ENCODE measurements around the gene MIDN.

The MIDN gene

DNA sequence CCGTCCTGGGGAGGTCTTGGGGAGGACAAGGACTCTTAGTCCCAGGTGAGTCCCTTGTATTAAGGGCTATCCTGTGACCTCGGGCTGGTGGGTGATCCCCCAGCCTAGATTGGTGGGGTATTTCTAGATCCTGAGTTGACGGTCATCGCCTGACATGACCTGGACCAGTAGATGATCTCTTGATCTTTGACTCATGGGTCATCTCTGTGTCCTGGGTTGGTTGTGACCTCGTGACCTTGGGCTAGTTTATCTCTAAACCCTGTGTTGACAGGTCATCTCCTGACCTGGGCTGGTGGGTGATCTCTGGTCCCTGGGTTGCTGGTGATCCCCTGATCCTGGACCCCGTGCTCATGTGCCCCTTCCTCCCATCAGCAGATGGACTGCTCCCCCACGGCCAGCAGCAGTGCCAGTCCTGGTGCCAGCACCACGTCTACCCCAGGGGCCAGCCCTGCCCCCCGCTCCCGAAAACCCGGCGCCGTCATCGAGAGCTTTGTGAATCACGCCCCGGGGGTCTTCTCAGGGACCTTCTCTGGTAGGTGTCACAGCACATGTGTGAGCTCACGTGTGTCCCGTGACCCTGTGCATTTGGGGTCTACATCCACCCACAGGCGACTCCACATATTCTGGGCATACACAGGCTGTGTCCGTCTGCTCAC is 6.3 kb downstream of the MIDN start:
- Histone ChIP-seq H3K36me3 (peaks cover 96% of the 10 kb centered on the region), H3K4me1 (ENCODE audit: control insufficient read depth in 1 of 2, insufficient read depth in 1 of 2, low read depth in 1 of 2, low read length in 1 of 2) (peaks cover 62 to 65% of the 10 kb centered on the region in 2 experiments), H3K9me3 (peaks cover 14% of the 10 kb centered on the region), H3K27ac (peak overlapping the region; percentile 100), H3K27me3 (no peaks in the 10 kb centered on the region), H3K4me3 (ENCODE audit: low read depth in 1 of 2, low read length in 1 of 2) (peak overlapping the region; percentile 75 to 98)
- TF ChIP-seq, protein P1, sequence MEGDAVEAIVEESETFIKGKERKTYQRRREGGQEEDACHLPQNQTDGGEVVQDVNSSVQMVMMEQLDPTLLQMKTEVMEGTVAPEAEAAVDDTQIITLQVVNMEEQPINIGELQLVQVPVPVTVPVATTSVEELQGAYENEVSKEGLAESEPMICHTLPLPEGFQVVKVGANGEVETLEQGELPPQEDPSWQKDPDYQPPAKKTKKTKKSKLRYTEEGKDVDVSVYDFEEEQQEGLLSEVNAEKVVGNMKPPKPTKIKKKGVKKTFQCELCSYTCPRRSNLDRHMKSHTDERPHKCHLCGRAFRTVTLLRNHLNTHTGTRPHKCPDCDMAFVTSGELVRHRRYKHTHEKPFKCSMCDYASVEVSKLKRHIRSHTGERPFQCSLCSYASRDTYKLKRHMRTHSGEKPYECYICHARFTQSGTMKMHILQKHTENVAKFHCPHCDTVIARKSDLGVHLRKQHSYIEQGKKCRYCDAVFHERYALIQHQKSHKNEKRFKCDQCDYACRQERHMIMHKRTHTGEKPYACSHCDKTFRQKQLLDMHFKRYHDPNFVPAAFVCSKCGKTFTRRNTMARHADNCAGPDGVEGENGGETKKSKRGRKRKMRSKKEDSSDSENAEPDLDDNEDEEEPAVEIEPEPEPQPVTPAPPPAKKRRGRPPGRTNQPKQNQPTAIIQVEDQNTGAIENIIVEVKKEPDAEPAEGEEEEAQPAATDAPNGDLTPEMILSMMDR (IDR thresholded peaks at IDR 0.05), result no peak

DNA sequence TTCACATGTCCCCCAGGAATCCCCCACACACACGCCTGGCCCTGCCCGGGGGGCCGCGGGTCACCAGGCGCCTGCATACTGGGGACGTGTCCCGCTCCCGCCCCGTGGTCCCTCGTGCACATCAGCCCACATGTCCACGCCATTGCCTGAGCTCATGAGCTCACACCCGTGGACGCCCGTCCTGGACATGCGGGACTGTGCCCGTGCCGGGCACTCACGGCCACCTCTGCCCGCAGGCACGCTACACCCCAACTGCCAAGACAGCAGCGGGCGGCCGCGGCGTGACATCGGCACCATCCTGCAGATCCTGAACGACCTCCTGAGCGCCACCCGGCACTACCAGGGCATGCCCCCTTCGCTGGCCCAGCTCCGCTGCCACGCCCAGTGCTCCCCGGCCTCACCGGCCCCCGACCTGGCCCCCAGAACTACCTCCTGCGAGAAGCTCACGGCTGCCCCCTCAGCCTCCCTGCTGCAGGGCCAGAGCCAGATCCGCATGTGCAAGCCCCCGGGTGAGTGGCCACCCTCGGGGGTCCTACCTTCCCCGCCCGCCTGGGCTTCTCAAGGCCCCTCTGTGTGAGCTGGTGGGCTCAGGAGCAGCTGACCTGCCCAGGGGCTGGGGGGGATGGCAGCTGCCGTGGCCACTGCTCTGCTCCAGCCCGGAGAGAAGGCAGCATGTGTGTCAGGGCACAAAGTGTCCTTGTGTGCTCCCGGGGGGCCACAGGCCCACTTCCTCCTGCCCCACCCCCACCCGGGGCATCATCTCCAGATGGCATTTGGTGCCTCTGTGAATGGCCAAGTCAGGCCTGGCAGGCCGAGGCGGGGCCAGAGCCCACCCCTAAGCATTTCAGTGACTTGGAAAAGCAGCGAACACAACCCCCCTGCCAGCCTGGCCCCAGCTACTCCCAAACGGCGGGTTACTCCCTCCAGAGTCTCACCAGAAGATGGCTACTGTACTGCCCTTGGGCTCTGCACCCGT is 7.1 kb downstream of the MIDN start:
- TF ChIP-seq, protein P1 (IDR thresholded peaks at IDR 0.05), result no peak
- Histone ChIP-seq H3K9me3 (peaks cover 14% of the 10 kb centered on the region), H3K27ac (peak overlapping the region; percentile 100), H3K4me3 (ENCODE audit: low read depth in 1 of 2, low read length in 1 of 2) (peak overlapping the region; percentile 20 to 98), H3K27me3 (no peaks in the 10 kb centered on the region), H3K4me1 (ENCODE audit: control insufficient read depth in 1 of 2, insufficient read depth in 1 of 2, low read depth in 1 of 2, low read length in 1 of 2) (peaks cover 71 to 73% of the 10 kb centered on the region in 2 experiments), H3K36me3 (peaks cover 89% of the 10 kb centered on the region)

DNA sequence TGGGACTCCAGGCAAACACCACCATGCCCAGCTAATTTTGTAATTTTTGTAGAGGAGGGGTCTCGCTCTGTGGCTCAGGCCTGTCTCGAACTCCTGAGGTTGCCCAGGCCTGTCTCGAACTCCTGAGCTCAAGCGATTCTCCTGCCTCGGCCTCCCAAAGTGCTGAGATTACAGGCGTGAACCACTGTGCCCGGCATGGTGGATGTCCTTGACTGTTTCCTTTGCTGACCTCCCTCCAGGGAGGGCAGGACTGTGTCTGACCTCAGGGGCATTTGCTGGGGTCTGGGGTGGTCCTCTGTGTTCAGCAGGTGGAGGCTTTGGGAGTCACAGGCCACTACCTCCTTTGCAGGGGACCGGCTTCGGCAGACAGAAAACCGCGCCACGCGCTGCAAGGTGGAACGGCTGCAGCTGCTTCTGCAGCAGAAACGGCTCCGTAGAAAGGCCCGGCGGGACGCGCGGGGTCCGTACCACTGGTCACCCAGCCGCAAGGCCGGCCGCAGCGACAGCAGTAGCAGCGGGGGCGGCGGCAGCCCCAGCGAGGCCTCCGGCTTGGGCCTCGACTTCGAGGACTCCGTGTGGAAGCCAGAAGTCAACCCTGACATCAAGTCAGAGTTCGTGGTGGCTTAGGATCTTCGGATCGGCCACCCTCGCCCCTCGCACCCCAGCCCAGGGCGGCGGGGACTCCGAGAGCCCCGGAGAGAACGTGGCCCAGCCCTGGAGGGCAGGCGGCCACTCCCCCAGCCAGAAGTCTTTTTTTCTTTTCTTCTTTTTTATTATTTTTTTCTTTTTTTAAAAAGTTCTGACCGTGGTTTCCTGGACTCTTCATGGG is 8.5 kb downstream of the MIDN start:
- H3K27me3 ChIP-seq, result no peaks in the 10 kb centered on the region
- H3K27ac ChIP-seq, result peak overlapping the region; percentile 100
- H3K4me1 ChIP-seq (ENCODE audit: control insufficient read depth in 1 of 2, insufficient read depth in 1 of 2, low read depth in 1 of 2, low read length in 1 of 2), result peaks cover 79 to 80% of the 10 kb centered on the region in 2 experiments
- H3K36me3 ChIP-seq, result peaks cover 76% of the 10 kb centered on the region
- H3K4me3 ChIP-seq (ENCODE audit: low read depth in 1 of 2, low read length in 1 of 2), result peak overlapping the region; percentile 71 to 72
- TF ChIP-seq, protein P1 (IDR thresholded peaks at IDR 0.05), result no peak
- peaks cover 14% of the 10 kb centered on the region for H3K9me3 ChIP-seq

DNA sequence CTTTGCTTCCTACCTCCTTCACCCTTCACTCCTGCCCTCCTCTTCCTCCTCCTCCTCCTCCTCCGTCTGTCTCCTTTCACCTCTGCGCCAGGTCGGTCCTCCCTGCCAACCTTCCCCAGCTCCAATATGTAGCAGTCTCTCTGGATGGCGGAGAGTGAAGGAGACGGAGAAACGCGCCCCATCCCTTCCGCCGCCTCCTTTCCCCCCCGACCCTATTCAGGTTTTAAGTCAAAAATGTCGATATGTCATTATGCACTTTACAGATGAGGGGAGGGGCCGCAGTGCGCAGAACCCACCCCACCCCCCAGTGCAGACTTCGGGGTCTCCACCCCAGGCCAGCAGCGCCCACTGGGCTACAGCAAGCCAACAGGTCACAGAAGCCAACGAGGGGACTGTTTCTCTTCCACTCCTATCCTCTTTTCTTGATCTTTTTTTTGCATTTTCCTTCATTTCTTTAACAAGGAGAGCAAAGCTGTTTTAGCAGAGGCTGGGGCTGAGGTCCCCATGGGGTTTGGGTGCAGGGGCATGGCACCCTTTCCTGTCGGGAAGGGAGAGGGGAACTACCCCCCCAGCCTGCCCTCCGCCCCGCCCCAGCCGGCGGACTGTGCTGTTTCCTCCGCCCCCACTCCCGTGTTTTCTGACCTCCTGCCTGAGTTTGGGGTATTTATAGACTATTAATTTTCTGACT is 9.2 kb downstream of the MIDN start:
- Histone ChIP-seq H3K4me3 (ENCODE audit: low read depth in 1 of 2, low read length in 1 of 2) (peak overlapping the region; percentile 71 to 72), H3K9me3 (peaks cover 14% of the 10 kb centered on the region), H3K4me1 (ENCODE audit: control insufficient read depth in 1 of 2, insufficient read depth in 1 of 2, low read depth in 1 of 2, low read length in 1 of 2) (peaks cover 87% of the 10 kb centered on the region in 2 experiments), H3K27ac (peak overlapping the region; percentile 100), H3K36me3 (peaks cover 71% of the 10 kb centered on the region), H3K27me3 (no peaks in the 10 kb centered on the region)
- TF ChIP-seq, protein P1 (IDR thresholded peaks at IDR 0.05), result no peak

DNA sequence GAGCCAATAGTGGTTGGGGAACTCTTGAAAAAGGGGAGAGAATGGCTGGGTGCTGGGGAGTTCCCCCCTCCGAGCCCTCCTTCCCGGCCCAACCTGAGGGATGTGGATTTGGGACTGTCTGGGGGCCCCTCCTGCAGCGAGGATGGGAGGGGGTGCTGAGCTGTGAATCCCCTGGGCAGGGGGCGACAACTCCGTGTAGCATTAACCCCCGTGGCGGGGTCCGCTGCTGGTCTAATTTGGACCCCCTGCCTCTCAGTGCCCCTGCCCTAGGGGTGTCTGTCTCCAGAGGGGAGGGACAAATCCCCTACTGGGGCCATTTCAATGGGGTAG is 9.7 kb downstream of the MIDN start:
- H3K36me3 ChIP-seq, result peaks cover 66% of the 10 kb centered on the region
- peaks cover 89 to 92% of the 10 kb centered on the region in 2 experiments for H3K4me1 ChIP-seq (ENCODE audit: control insufficient read depth in 1 of 2, insufficient read depth in 1 of 2, low read depth in 1 of 2, low read length in 1 of 2)
- no peaks in the 10 kb centered on the region for H3K27me3 ChIP-seq
- H3K4me3 ChIP-seq (ENCODE audit: low read depth in 1 of 2, low read length in 1 of 2), result peak overlapping the region; percentile 71 to 72
- peak overlapping the region; percentile 100 for H3K27ac ChIP-seq
- H3K9me3 ChIP-seq, result peaks cover 14% of the 10 kb centered on the region
- TF ChIP-seq, protein P1 (IDR thresholded peaks at IDR 0.05), result no peak

All from neutrophil (primary cell).